ENCODE results near the gene S1PR5.
"Not testable (repeated sequence)": the region's sequence is repeated elsewhere in the genome, so short reads cannot be mapped to it uniquely, and the experiment has no call there.

Gene S1PR5

DNA sequence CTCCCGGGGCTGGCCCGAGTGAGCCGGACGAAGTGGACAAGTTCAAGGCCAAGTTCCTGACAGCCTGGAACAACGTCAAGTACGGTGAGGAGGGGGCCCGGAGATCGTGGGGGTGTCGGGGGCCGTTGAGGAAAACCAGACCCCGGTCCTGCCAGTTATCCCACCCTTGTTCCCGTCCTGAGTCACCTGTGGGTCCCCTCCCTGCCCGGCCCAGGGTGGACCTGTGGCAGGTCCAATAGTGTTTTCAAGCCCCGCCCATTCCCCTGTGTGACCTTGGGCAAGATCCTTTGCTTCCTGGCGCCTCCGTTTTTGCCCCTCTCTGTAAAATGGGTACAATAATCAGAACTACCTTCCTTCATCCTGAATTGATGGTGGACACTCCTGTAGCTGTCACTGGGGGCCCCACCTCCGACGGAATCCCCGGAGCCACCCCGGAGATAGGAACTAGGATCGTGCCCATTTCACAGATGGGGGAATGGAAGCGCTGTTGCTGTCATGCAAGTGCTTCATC is 27.1 kb upstream of the S1PR5 start:
- TF ChIP-seq, protein P1, sequence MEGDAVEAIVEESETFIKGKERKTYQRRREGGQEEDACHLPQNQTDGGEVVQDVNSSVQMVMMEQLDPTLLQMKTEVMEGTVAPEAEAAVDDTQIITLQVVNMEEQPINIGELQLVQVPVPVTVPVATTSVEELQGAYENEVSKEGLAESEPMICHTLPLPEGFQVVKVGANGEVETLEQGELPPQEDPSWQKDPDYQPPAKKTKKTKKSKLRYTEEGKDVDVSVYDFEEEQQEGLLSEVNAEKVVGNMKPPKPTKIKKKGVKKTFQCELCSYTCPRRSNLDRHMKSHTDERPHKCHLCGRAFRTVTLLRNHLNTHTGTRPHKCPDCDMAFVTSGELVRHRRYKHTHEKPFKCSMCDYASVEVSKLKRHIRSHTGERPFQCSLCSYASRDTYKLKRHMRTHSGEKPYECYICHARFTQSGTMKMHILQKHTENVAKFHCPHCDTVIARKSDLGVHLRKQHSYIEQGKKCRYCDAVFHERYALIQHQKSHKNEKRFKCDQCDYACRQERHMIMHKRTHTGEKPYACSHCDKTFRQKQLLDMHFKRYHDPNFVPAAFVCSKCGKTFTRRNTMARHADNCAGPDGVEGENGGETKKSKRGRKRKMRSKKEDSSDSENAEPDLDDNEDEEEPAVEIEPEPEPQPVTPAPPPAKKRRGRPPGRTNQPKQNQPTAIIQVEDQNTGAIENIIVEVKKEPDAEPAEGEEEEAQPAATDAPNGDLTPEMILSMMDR (IDR thresholded peaks at IDR 0.05; ENCODE audit: low read depth, low read length) = no peak
- no peak for DNase-seq (ENCODE audit: extremely low read depth, low read depth)

DNA sequence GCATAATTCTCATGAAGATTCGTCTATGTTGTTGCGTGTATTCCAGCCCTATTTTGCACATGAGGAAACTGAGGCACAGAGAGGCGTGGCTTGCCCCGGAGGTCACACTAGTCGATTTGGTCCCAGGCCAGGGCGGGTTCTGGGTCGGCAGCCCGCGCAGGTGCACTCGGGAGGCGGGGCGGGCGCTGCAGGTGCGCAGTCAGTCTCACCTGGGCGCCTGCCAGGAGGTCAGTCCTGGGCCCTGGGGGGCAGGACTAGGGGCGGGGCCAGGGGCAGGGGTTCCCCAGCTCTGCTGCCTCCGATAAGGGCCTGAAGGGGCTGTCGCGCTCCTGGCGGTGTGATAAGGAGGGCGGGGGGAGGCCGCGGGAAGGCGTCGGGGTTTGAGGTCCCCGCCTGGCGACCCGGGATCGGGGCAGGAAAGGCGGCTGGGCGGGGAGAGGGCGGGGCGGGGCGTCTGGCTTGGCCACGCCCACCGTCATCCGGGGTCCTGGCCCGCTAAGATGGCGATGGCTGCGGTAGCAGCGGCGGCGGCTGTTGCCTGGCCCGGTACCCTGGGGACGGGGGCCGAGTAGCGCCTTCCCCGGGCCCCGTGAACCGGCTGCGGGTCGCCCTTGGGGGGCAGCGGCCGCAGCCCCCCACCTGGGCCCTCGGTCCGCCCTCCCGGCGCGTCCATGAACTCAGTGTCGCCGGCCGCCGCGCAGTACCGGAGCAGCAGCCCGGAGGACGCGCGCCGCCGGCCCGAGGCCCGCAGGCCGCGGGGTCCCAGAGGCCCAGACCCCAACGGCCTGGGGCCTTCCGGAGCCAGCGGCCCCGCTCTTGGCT is 26.4 kb upstream of the S1PR5 start, which contains the start of gene ATG4D:
TSS of gene ATG4D (plus strand) at position 485 of the 822 bp plus-strand sequence. CDS start at position 672, 187 bp downstream.
- TF ChIP-seq, protein P1 (IDR thresholded peaks at IDR 0.05; ENCODE audit: low read depth, low read length) = no peak
- DNase-seq (ENCODE audit: extremely low read depth, low read depth) = no peak

DNA sequence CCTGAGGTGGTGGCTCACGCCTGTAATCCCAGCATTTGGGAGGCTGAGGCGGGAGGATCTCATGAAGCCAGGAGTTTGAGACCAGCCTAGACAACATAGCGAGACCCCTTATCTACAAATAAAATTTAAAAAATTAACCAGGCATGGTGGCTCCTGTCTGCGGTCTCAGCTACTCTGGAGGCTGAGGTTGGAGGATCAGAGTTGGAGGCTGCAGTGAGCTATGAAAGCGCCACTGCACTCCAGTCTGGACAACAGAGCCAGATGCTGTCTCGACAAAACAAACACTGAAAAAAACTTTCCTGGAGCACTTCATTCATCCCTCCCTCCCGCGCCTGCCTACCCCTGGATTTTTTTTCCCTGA is 25.8 kb upstream of the S1PR5 start:
- no peak for DNase-seq (ENCODE audit: extremely low read depth, low read depth)
- TF ChIP-seq, protein P1 (IDR thresholded peaks at IDR 0.05; ENCODE audit: low read depth, low read length) = no peak

DNA sequence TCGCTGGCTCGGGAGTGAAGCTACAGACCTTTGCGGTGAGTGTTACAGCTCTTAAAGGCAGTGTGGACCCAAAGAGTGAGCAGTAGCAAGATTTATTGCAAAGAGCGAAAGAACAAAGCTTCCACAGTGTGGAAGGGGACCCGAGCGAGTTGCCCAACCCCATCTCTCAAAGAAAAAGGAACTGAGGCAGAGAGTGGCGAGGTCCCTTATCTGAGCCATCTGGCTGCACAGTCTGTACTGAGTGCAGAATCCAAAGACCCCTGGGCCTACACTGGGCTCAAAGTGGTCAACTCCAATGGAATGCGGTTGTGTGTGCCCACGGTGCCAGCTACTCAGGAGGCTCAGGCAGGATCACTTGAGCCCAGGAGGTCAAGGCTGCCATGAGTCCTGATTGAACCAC is 21.8 kb upstream of the S1PR5 start:
- DNase-seq (ENCODE audit: extremely low read depth, low read depth) = not testable (repeated sequence)

DNA sequence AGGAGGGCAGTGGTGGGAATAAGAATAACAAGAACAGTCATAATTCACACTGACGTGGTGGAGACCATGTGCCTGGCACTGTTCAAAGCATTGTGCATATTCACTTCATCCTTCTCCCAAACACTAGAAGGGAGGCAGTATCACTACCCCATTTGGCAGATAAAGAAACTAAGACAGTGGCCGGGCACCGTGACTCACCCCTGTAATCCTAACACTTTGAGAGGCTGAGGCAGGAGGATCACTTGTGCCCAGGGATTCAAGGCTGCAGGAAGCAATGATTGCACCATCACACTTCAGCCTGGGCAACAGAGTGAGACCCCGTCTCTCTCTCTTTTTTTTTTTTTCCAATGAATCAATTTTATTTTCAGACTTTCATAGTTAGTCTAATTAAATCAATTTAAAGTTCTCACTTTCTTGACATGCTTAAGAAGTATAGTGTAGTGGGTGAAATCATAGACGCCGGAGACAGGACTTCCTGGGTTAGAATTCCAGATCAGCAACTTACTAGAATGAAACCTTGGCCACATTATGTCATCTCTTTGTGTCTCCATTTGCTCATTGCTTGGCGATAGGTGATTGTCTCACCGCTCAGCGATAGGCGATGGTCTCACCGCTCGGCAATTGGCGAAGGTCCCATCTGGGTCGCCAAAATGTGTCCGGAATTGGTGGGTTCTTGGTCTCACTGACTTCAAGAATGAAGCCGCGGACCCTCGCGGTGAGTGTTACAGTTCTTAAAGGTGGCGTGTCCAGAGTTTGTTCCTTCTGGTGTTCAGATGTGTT is 21.1 kb upstream of the S1PR5 start:
- DNase-seq (ENCODE audit: extremely low read depth, low read depth) = no peak

DNA sequence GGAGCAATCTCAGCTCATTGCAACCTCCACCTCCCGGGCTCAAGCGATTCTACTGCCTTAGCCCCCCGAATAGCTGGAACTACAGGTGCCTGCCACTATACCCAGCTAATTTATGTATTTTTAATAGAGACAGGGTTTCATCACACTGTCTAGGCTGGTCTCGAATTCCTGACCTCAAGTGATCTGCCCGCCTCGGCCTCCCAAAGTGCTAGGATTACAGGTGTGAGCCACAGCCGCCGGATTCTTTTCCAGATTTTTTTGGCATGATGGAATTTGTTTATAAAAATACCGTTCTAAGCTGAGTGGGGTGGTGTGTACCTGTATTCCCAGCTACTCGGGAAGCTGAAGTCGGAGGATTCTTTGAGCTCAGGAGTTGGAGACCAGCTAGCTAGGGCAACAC is 20.4 kb upstream of the S1PR5 start:
- DNase-seq (ENCODE audit: extremely low read depth, low read depth) = no peak
- TF ChIP-seq, protein P1 (IDR thresholded peaks at IDR 0.05; ENCODE audit: low read depth, low read length) = no peak

More for the DNA sequence above, 21.1 kb upstream of the S1PR5 start:
- TF ChIP-seq, protein P1 (IDR thresholded peaks at IDR 0.05; ENCODE audit: low read depth, low read length) = no peak

DNA sequence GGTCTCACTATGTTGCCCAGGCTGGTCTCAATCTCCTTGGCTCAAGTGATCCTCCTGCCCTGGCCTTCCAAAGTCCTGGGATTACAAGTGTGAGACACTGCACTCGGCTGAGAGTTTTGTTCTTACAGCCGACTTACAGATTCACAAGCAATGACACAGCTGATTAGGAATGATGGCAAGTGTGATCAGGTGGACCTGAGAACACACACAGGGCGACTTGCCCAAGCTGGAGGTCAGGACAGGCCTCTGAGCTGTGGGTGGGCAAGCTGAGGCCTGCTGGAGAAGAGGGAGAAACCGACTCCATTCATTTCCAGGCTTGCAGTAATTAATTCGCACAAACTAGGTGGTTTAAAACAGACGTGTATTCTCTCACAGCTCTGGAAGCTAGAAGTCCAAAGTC is 18.4 kb upstream of the S1PR5 start:
- TF ChIP-seq, protein P1 (IDR thresholded peaks at IDR 0.05; ENCODE audit: low read depth, low read length) = no peak
- DNase-seq (ENCODE audit: extremely low read depth, low read depth) = no peak

Measured in AG09319 (cell line).